ENCODE data around the gene GATA6.

The GATA6 gene

GRCh38 chr18:22197668-22198067, 28.3 kb downstream of the GATA6 start:
- H3K9me3 ChIP-seq (ENCODE audit: control insufficient read depth, low read length), result no peaks in the 10 kb centered on the region
- no peak overlapping the region for H3K4me3 ChIP-seq (ENCODE audit: low read length)
- no peak overlapping the region for H3K9ac ChIP-seq (ENCODE audit: low read length)
- no peak for DNase-seq (ENCODE audit: low read depth)
- H3K4me1 ChIP-seq (ENCODE audit: control insufficient read depth, insufficient read depth, low read length), result peaks cover 9% of the 10 kb centered on the region
- peaks cover 39% of the 10 kb centered on the region for H3K36me3 ChIP-seq (ENCODE audit: control insufficient read depth, insufficient read depth, low read length, severe bottlenecking)
- no peaks in the 10 kb centered on the region for H3K27me3 ChIP-seq (replicated peaks; ENCODE audit: control insufficient read depth, insufficient read depth, low read length)

GRCh38 chr18:22198163-22198562, 28.8 kb downstream of the GATA6 start:
- Histone ChIP-seq H3K36me3 (ENCODE audit: control insufficient read depth, insufficient read depth, low read length, severe bottlenecking) (peaks cover 40% of the 10 kb centered on the region), H3K4me3 (ENCODE audit: low read length) (no peak overlapping the region), H3K4me1 (ENCODE audit: control insufficient read depth, insufficient read depth, low read length) (peaks cover 9% of the 10 kb centered on the region), H3K9me3 (ENCODE audit: control insufficient read depth, low read length) (no peaks in the 10 kb centered on the region), H3K9ac (ENCODE audit: low read length) (no peak overlapping the region), H3K27me3 (replicated peaks; ENCODE audit: control insufficient read depth, insufficient read depth, low read length) (no peaks in the 10 kb centered on the region)
- DNase-seq (ENCODE audit: low read depth), result no peak

GRCh38 chr18:22199005-22199404, 29.6 kb downstream of the GATA6 start:
- Histone ChIP-seq H3K36me3 (ENCODE audit: control insufficient read depth, insufficient read depth, low read length, severe bottlenecking) (peaks cover 34% of the 10 kb centered on the region), H3K27me3 (replicated peaks; ENCODE audit: control insufficient read depth, insufficient read depth, low read length) (no peaks in the 10 kb centered on the region), H3K9ac (ENCODE audit: low read length) (no peak overlapping the region), H3K9me3 (ENCODE audit: control insufficient read depth, low read length) (no peaks in the 10 kb centered on the region), H3K4me1 (ENCODE audit: control insufficient read depth, insufficient read depth, low read length) (peaks cover 9% of the 10 kb centered on the region), H3K4me3 (ENCODE audit: low read length) (no peak overlapping the region)
- DNase-seq (ENCODE audit: low read depth), result no peak

GRCh38 chr18:22200611-22201225, 31.3 kb downstream of the GATA6 start:
- Histone ChIP-seq H3K36me3 (ENCODE audit: control insufficient read depth, insufficient read depth, low read length, severe bottlenecking) (peaks cover 32% of the 10 kb centered on the region), H3K9me3 (ENCODE audit: control insufficient read depth, low read length) (no peaks in the 10 kb centered on the region), H3K9ac (ENCODE audit: low read length) (no peak overlapping the region), H3K27me3 (replicated peaks; ENCODE audit: control insufficient read depth, insufficient read depth, low read length) (no peaks in the 10 kb centered on the region), H3K4me3 (ENCODE audit: low read length) (no peak overlapping the region), H3K4me1 (ENCODE audit: control insufficient read depth, insufficient read depth, low read length) (peaks cover 9% of the 10 kb centered on the region)
- no peak for DNase-seq (ENCODE audit: low read depth)

- H3K27me3 ChIP-seq (replicated peaks; ENCODE audit: control insufficient read depth, insufficient read depth, low read length), result no peaks in the 10 kb centered on the region
- H3K9ac ChIP-seq (ENCODE audit: low read length), result no peak overlapping the region
- peaks cover 14% of the 10 kb centered on the region for H3K4me1 ChIP-seq (ENCODE audit: control insufficient read depth, insufficient read depth, low read length)
- no peak for DNase-seq (ENCODE audit: low read depth)
- peaks cover 26% of the 10 kb centered on the region for H3K36me3 ChIP-seq (ENCODE audit: control insufficient read depth, insufficient read depth, low read length, severe bottlenecking)
- H3K9me3 ChIP-seq (ENCODE audit: control insufficient read depth, low read length), result no peaks in the 10 kb centered on the region
- no peak overlapping the region for H3K4me3 ChIP-seq (ENCODE audit: low read length)
Observed at GRCh38 chr18:22203035-22203434, 33.6 kb downstream of the GATA6 start.

- H3K27me3 ChIP-seq (replicated peaks; ENCODE audit: control insufficient read depth, insufficient read depth, low read length), result no peaks in the 10 kb centered on the region
- H3K4me3 ChIP-seq (ENCODE audit: low read length), result no peak overlapping the region
- H3K9me3 ChIP-seq (ENCODE audit: control insufficient read depth, low read length), result no peaks in the 10 kb centered on the region
- peaks cover 22% of the 10 kb centered on the region for H3K36me3 ChIP-seq (ENCODE audit: control insufficient read depth, insufficient read depth, low read length, severe bottlenecking)
- H3K4me1 ChIP-seq (ENCODE audit: control insufficient read depth, insufficient read depth, low read length), result peaks cover 14% of the 10 kb centered on the region
- no peak for DNase-seq (ENCODE audit: low read depth)
- H3K9ac ChIP-seq (ENCODE audit: low read length), result no peak overlapping the region
Observed at GRCh38 chr18:22203536-22204213, 34.3 kb downstream of the GATA6 start.

- Histone ChIP-seq H3K9ac (ENCODE audit: low read length) (no peak overlapping the region), H3K9me3 (ENCODE audit: control insufficient read depth, low read length) (no peaks in the 10 kb centered on the region), H3K4me3 (ENCODE audit: low read length) (no peak overlapping the region), H3K36me3 (ENCODE audit: control insufficient read depth, insufficient read depth, low read length, severe bottlenecking) (peaks cover 22% of the 10 kb centered on the region), H3K4me1 (ENCODE audit: control insufficient read depth, insufficient read depth, low read length) (peaks cover 14% of the 10 kb centered on the region), H3K27me3 (replicated peaks; ENCODE audit: control insufficient read depth, insufficient read depth, low read length) (no peaks in the 10 kb centered on the region)
- no peak for DNase-seq (ENCODE audit: low read depth)
Observed at GRCh38 chr18:22204214-22204536, 34.8 kb downstream of the GATA6 start.

- DNase-seq (ENCODE audit: low read depth), result no peak
- Histone ChIP-seq H3K9me3 (ENCODE audit: control insufficient read depth, low read length) (no peaks in the 10 kb centered on the region), H3K4me1 (ENCODE audit: control insufficient read depth, insufficient read depth, low read length) (peaks cover 16% of the 10 kb centered on the region), H3K27me3 (replicated peaks; ENCODE audit: control insufficient read depth, insufficient read depth, low read length) (no peaks in the 10 kb centered on the region), H3K4me3 (ENCODE audit: low read length) (no peak overlapping the region), H3K36me3 (ENCODE audit: control insufficient read depth, insufficient read depth, low read length, severe bottlenecking) (peaks cover 22% of the 10 kb centered on the region), H3K9ac (ENCODE audit: low read length) (no peak overlapping the region)
Observed at GRCh38 chr18:22204996-22205395, 35.6 kb downstream of the GATA6 start.

GRCh38 chr18:22207021-22207758, 37.8 kb downstream of the GATA6 start:
- peaks cover 23% of the 10 kb centered on the region for H3K4me1 ChIP-seq (ENCODE audit: control insufficient read depth, insufficient read depth, low read length)
- peaks cover 6% of the 10 kb centered on the region for H3K36me3 ChIP-seq (ENCODE audit: control insufficient read depth, insufficient read depth, low read length, severe bottlenecking)
- no peak overlapping the region for H3K4me3 ChIP-seq (ENCODE audit: low read length)
- peak; percentile 19 for DNase-seq (ENCODE audit: low read depth)
- no peak overlapping the region for H3K9ac ChIP-seq (ENCODE audit: low read length)
- H3K27me3 ChIP-seq (replicated peaks; ENCODE audit: control insufficient read depth, insufficient read depth, low read length), result no peaks in the 10 kb centered on the region
- H3K9me3 ChIP-seq (ENCODE audit: control insufficient read depth, low read length), result no peaks in the 10 kb centered on the region

GRCh38 chr18:22210311-22210754, 40.9 kb downstream of the GATA6 start:
- no peak overlapping the region for H3K9ac ChIP-seq (ENCODE audit: low read length)
- peaks cover 40% of the 10 kb centered on the region for H3K4me1 ChIP-seq (ENCODE audit: control insufficient read depth, insufficient read depth, low read length)
- H3K4me3 ChIP-seq (ENCODE audit: low read length), result no peak overlapping the region
- H3K27me3 ChIP-seq (replicated peaks; ENCODE audit: control insufficient read depth, insufficient read depth, low read length), result no peaks in the 10 kb centered on the region
- H3K36me3 ChIP-seq (ENCODE audit: control insufficient read depth, insufficient read depth, low read length, severe bottlenecking), result no peaks in the 10 kb centered on the region
- DNase-seq (ENCODE audit: low read depth), result no peak
- no peaks in the 10 kb centered on the region for H3K9me3 ChIP-seq (ENCODE audit: control insufficient read depth, low read length)

- no peak for DNase-seq (ENCODE audit: low read depth)
- H3K9ac ChIP-seq (ENCODE audit: low read length), result no peak overlapping the region
- H3K36me3 ChIP-seq (ENCODE audit: control insufficient read depth, insufficient read depth, low read length, severe bottlenecking), result no peaks in the 10 kb centered on the region
- H3K9me3 ChIP-seq (ENCODE audit: control insufficient read depth, low read length), result no peaks in the 10 kb centered on the region
- H3K4me3 ChIP-seq (ENCODE audit: low read length), result no peak overlapping the region
- peaks cover 39% of the 10 kb centered on the region for H3K4me1 ChIP-seq (ENCODE audit: control insufficient read depth, insufficient read depth, low read length)
- no peaks in the 10 kb centered on the region for H3K27me3 ChIP-seq (replicated peaks; ENCODE audit: control insufficient read depth, insufficient read depth, low read length)
Observed at GRCh38 chr18:22211657-22212056, 42.3 kb downstream of the GATA6 start.

Data from adipocyte (in vitro differentiated cells).